LNCAP (cell line): ENCODE data around the gene OSTN.
A peak's percentile ranks its signal among the peaks of the same experiment; 100 is the strongest.

Experiments used
- CTCF ChIP-seq: fragments of 450-650 bp; IDR thresholded peaks from 2 replicates; pipeline ENCODE4 v1.5.1; 2017; ENCODE audit warnings: mild to moderate bottlenecking

Gene OSTN

GRCh38 chr3:191236646-191237045, 37.6 kb downstream of the OSTN start:
- no peak for TF ChIP-seq CTCF

- no peak for TF ChIP-seq CTCF
Observed at GRCh38 chr3:191237047-191237882, 38.2 kb downstream of the OSTN start.

GRCh38 chr3:191238321-191238817, 39.3 kb downstream of the OSTN start:
- TF ChIP-seq CTCF: no peak

- TF ChIP-seq CTCF: no peak
Observed at GRCh38 chr3:191239407-191240031, 40.5 kb downstream of the OSTN start.

- TF ChIP-seq CTCF: no peak
Observed at GRCh38 chr3:191240486-191240885, 41.4 kb downstream of the OSTN start.

GRCh38 chr3:191244242-191244867, 45.3 kb downstream of the OSTN start:
- peak; percentile 49 for TF ChIP-seq CTCF

- no peak for TF ChIP-seq CTCF
Observed at GRCh38 chr3:191246630-191247029, 47.6 kb downstream of the OSTN start.
